GM12864 (cell line): Measurements from ENCODE around the gene DCANP1.

Experiments used
- DNase-seq: peaks from one replicate; pipeline ENCODE4 v3.0.0-alpha.2; 2011; ENCODE audit warnings: low read depth
- H3K4me3 ChIP-seq: 2 replicates; pipeline ENCODE4 v1.5.1; 2011; ENCODE audit warnings: mild to moderate bottlenecking, low read depth, low read length, control low read depth
- CTCF ChIP-seq: IDR thresholded peaks from 2 replicates; pipeline ENCODE4 v1.5.1; 2011; ENCODE audit warnings: low read depth, mild to moderate bottlenecking, moderate library complexity, low read length, control low read depth, inconsistent platforms; ENCODE audit errors: missing control alignments

The DCANP1 gene

GRCh38 chr5:135449644-135450043 lies 2.5 kb upstream of the DCANP1 start:
- TF ChIP-seq CTCF: no peak
- no peak overlapping the region for H3K4me3 ChIP-seq
- no peak for DNase-seq

DNA sequence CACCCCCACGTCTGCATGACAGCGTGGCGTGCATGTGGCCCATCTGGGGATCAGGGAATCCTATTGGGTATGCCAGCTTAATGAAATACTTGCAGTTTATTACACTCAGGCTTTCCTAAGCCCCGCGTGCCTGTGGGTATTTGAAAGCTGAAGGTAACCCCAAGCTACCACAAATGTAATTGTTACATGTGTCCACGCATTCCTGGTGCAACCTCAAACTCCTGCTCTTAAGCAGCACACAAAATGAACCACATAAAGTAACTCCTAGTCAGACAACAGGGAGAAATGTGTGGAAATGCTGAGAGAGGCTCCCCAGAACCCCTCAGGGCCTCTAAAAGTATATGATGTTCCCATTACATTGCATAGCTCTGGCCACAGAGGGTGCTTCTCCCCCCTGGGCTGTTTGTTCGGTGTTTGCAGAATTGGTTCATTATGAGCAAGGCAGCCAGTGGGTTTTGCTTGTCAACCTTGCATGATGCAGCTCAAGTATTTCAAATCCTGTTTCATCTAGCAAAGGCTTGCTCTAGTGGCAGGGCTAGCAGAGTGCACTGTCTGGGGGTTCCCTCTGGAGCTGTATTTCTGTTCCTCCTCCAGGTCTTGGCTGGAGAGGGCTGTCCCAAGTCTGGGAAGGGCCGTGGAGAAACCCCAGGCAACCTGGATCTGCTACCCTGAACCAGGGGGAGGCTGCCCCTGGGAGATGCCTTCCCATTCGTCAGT lies 1.8 kb upstream of the DCANP1 start:
- H3K4me3 ChIP-seq: no peak overlapping the region
- no peak for DNase-seq
- no peak for TF ChIP-seq CTCF

DNA sequence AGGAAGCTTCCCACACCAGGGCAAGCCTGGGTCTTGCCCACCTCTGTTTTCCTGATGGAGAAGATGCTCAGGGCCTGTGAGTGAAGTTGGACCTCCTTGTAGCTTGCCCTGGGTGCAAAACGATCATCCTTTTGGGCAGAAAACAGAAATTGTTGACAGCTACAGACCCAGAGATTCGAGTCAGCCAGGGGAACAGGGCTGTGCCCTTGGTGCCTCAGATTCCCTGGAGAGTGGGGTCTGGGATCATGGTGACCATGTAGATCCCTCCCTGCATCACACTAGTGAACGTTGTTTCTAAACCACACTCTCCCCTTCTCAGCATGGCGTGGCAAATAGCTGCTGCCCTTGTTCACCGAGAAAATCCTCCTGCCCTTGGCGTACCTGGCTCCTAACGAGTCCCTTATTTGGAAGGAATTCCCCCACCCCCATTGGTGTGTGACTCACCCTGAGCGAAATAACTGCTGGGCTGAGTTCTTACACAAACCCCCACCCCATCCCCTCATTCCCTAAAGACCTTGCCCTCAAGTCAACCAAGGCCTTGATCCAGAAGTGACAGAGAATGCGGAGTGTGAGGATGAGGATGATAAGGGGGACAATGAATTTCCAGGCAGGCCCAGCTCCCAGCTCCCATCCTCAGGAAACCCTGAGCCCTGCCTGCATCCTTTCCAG lies 1.1 kb upstream of the DCANP1 start:
- TF ChIP-seq CTCF: no peak
- no peak for DNase-seq

GRCh38 chr5:135446615-135447014 lies 533 bp downstream of the DCANP1 start:
- DNase-seq: no peak

More for the DNA sequence above, 1.1 kb upstream of the DCANP1 start:
- no peak overlapping the region for H3K4me3 ChIP-seq

GRCh38 chr5:135446206-135446605 lies 942 bp downstream of the DCANP1 start:
- no peak for TF ChIP-seq CTCF
- no peak overlapping the region for H3K4me3 ChIP-seq
- no peak for DNase-seq

More at GRCh38 chr5:135446615-135447014, 533 bp downstream of the DCANP1 start:
- H3K4me3 ChIP-seq: no peak overlapping the region
- no peak for TF ChIP-seq CTCF

DNA sequence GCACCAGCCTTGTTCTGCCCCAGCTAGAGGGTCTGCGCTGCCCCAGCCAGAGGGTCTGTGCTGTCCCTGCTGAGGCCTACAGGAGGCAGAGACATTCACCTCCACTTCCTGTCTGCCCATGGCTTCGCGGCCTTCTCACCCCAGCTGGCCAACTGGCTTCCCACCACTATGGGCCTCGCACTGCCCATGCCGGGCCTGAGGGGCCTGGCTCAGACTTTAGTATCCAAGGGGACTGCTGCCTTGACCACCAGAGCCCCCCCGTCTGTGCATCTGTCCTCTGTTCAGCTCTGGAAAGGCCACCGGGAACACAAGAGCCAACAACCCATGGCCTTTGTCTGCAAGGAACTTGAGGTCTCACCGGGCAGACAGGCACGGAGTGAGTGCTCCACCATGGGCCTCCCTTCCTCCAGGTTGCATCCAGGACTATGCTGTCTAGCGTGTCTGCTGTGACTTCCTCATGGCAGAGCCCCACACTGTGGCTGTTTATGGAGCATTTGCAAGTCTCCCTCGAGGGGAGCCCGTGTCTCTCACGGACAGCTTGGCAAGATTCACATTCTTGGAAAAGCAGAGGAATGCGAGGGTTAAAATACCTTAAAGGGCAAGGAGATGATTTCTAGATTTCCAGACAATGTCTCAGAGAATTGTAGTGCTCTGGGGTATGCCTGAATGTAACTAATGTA lies 1.7 kb downstream of the DCANP1 start:
- no peak for DNase-seq
- no peak for TF ChIP-seq CTCF
- H3K4me3 ChIP-seq: no peak overlapping the region
